Measurements from ENCODE around the gene CD47. TPM values are rescaled to one million over a fixed set of nuclear protein-coding genes. Genes with fewer than 3 reads are reported as not detected.

Gene CD47
- total and polyA plus RNA-seq, 2 experiments from 2014 or later: 81.7 to 101 TPM

DNA sequence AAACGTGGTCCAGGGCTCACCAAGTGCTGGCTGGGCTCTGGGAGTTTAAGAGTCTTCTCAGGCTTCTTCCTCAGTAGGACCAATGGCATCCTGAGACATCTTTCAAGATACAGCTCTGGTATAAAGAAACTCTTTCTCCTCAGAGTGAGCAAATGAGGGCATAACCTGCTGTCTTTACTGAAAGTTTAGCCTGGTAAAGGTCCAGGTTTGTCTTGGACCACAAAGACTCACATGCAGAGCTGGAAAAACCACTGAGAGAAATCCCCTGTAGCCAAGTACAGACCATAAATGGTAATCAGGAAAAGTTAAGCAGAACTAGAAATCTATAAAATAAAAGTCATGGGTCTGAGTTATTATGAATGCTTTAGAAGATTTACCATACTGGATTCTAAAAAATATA, 23.1 kb downstream of the CD47 start:
- H4K20me1 ChIP-seq (ENCODE audit: insufficient read depth, poor library complexity, severe bottlenecking): no peaks in the 10 kb centered on the region
- no peak overlapping the region for H3K27ac ChIP-seq
- H2AFZ ChIP-seq: no peak overlapping the region
- H3K27me3 ChIP-seq: no peaks in the 10 kb centered on the region
- H3K4me3 ChIP-seq: no peak overlapping the region
- H3K4me2 ChIP-seq: no peak overlapping the region
- WGBS (ENCODE audit: low lambda C conversion rate, missing lambda C conversion rate): 43% methylated on average over 1 of the region's 1 CpG
- no peaks in the 10 kb centered on the region for H3K9me2 ChIP-seq (replicated peaks; ENCODE audit: insufficient read depth)
- no peaks in the 10 kb centered on the region for H3K4me1 ChIP-seq (ENCODE audit: insufficient read depth)
- H3K79me2 ChIP-seq: no peaks in the 10 kb centered on the region
- no peak for TF ChIP-seq EZH2phosphoT487 (IDR thresholded peaks at IDR 0.05; ENCODE audit: low read depth, severe bottlenecking, unreplicated experiment)
- TF ChIP-seq, protein P1, sequence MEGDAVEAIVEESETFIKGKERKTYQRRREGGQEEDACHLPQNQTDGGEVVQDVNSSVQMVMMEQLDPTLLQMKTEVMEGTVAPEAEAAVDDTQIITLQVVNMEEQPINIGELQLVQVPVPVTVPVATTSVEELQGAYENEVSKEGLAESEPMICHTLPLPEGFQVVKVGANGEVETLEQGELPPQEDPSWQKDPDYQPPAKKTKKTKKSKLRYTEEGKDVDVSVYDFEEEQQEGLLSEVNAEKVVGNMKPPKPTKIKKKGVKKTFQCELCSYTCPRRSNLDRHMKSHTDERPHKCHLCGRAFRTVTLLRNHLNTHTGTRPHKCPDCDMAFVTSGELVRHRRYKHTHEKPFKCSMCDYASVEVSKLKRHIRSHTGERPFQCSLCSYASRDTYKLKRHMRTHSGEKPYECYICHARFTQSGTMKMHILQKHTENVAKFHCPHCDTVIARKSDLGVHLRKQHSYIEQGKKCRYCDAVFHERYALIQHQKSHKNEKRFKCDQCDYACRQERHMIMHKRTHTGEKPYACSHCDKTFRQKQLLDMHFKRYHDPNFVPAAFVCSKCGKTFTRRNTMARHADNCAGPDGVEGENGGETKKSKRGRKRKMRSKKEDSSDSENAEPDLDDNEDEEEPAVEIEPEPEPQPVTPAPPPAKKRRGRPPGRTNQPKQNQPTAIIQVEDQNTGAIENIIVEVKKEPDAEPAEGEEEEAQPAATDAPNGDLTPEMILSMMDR (IDR thresholded peaks at IDR 0.05; ENCODE audit: poor library complexity): no peak
- no peak for TF ChIP-seq EZH2 (IDR thresholded peaks at IDR 0.05; ENCODE audit: borderline replicate concordance)
- no peak for DNase-seq (ENCODE audit: low spot score)
- H3K36me3 ChIP-seq (replicated peaks; ENCODE audit: insufficient read depth, low read depth): no peaks in the 10 kb centered on the region
- no peaks in the 10 kb centered on the region for H3K9me3 ChIP-seq (ENCODE audit: low read depth)

DNA sequence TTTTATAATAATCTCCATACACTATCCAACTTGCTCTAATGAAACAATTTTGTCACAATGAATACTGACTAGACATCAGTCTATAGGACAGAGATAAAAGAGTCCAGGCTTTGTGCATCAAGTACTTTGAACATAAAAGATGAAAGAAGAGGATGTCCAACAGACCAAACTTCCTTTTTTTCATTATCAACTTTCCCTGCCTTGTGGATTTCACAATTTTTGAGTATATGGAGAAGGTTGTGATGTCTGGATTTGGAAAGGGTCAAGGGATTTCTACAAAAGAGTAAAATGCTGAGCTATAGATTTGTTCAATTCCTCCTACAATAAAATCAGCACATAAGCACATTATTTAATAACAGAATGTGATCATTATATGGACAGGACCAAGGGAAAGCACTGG, 25.7 kb downstream of the CD47 start:
- H3K9me2 ChIP-seq (replicated peaks; ENCODE audit: insufficient read depth): no peaks in the 10 kb centered on the region

GRCh38 chr3:108064293-108064887, 26.4 kb downstream of the CD47 start:
- Histone ChIP-seq H3K9me3 (ENCODE audit: low read depth) (no peaks in the 10 kb centered on the region), H4K20me1 (ENCODE audit: insufficient read depth, poor library complexity, severe bottlenecking) (no peaks in the 10 kb centered on the region), H3K27ac (no peak overlapping the region), H3K27me3 (no peaks in the 10 kb centered on the region), H3K4me3 (no peak overlapping the region), H3K4me1 (ENCODE audit: insufficient read depth) (no peaks in the 10 kb centered on the region), H3K4me2 (no peak overlapping the region), H3K36me3 (replicated peaks; ENCODE audit: insufficient read depth, low read depth) (no peaks in the 10 kb centered on the region), H3K79me2 (no peaks in the 10 kb centered on the region), H3K9me2 (replicated peaks; ENCODE audit: insufficient read depth) (no peaks in the 10 kb centered on the region), H2AFZ (no peak overlapping the region)
- WGBS (ENCODE audit: low lambda C conversion rate, missing lambda C conversion rate): 96% methylated on average over 1 of the region's 1 CpG
- TF ChIP-seq EZH2phosphoT487 (IDR thresholded peaks at IDR 0.05; ENCODE audit: low read depth, severe bottlenecking, unreplicated experiment): no peak
- TF ChIP-seq, protein P1 (IDR thresholded peaks at IDR 0.05; ENCODE audit: poor library complexity): no peak
- TF ChIP-seq EZH2 (IDR thresholded peaks at IDR 0.05; ENCODE audit: borderline replicate concordance): no peak
- no peak for DNase-seq (ENCODE audit: low spot score)

More for the DNA sequence above, 25.7 kb downstream of the CD47 start:
- Histone ChIP-seq H3K9me3 (ENCODE audit: low read depth) (no peaks in the 10 kb centered on the region), H3K27me3 (no peaks in the 10 kb centered on the region), H3K4me2 (no peak overlapping the region), H3K4me3 (no peak overlapping the region), H3K27ac (no peak overlapping the region), H3K36me3 (replicated peaks; ENCODE audit: insufficient read depth, low read depth) (no peaks in the 10 kb centered on the region), H3K79me2 (no peaks in the 10 kb centered on the region), H3K4me1 (ENCODE audit: insufficient read depth) (no peaks in the 10 kb centered on the region), H2AFZ (no peak overlapping the region), H4K20me1 (ENCODE audit: insufficient read depth, poor library complexity, severe bottlenecking) (no peaks in the 10 kb centered on the region)
- no peak for DNase-seq (ENCODE audit: low spot score)
- no peak for TF ChIP-seq EZH2phosphoT487 (IDR thresholded peaks at IDR 0.05; ENCODE audit: low read depth, severe bottlenecking, unreplicated experiment)
- TF ChIP-seq, protein P1 (IDR thresholded peaks at IDR 0.05; ENCODE audit: poor library complexity): no peak
- no peak for TF ChIP-seq EZH2 (IDR thresholded peaks at IDR 0.05; ENCODE audit: borderline replicate concordance)
